ENCODE measurements around the gene MRPL37.

- no peak for TF ChIP-seq KLF16 (tag by site-specific recombination; IDR thresholded peaks at IDR 0.05)
- no peak for TF ChIP-seq CTCF (tag by site-specific recombination; IDR thresholded peaks at IDR 0.05)
- no peak for TF ChIP-seq ZBTB8A (tag by site-specific recombination; IDR thresholded peaks at IDR 0.05)
- TF ChIP-seq ZNF37A (tag by site-specific recombination; IDR thresholded peaks at IDR 0.05) = no peak
- TF ChIP-seq ZNF174 (tag by site-specific recombination; IDR thresholded peaks at IDR 0.05) = no peak
- no peak for TF ChIP-seq KLF17 (tag by site-specific recombination; IDR thresholded peaks at IDR 0.05)
- TF ChIP-seq BCL11A (tag by site-specific recombination; IDR thresholded peaks at IDR 0.05; ENCODE audit: low read depth) = no peak
- TF ChIP-seq ZBTB1 (tag by site-specific recombination; IDR thresholded peaks at IDR 0.05) = no peak
Measured at GRCh38 chr1:54163051-54163450, 36.9 kb upstream of the MRPL37 start.

All from HEK293 (cell line).